Ovary (tissue), 9 donors: ENCODE results near the gene FBN3. TPM values are rescaled to one million over a fixed set of nuclear protein-coding genes. Genes with fewer than 3 reads are reported as not detected.
"Not testable (repeated sequence)": the region's sequence is repeated elsewhere in the genome, so short reads cannot be mapped to it uniquely, and the experiment has no call there.

ENCODE experiments used
- DNase-seq, 5 donors: peaks; one replicate each; pipeline ENCODE4 v3.0.0-alpha.2; 2019 to 2020
- H3K27ac ChIP-seq, 2 donors: fragments of 200-600 bp; one replicate each; pipeline versions ENCODE4 v1.5.1 to v1.8.0; 2019 to 2022
- H3K27me3 ChIP-seq: fragments of 200-600 bp; one replicate; pipeline ENCODE4 v1.8.0; 2022
- H3K36me3 ChIP-seq: fragments of 200-600 bp; sonication (generic); one replicate; pipeline ENCODE4 v1.5.1; 2019
- H3K4me1 ChIP-seq: one replicate; pipeline ENCODE4 v1.8.1; 2013; ENCODE audit warnings: mild to moderate bottlenecking, moderate library complexity; ENCODE audit not compliant: insufficient read depth
- H3K4me3 ChIP-seq: fragments of 200-600 bp; sonication (generic); one replicate; pipeline ENCODE4 v1.5.1; 2017
- H3K9me3 ChIP-seq, 2 donors: fragments of 200-600 bp in 1 of 2; sonication (generic) in 1 of 2; one replicate each; pipeline versions ENCODE4 v1.5.1 to v1.8.1; 2013 to 2019; ENCODE audit warnings: mild to moderate bottlenecking in 1 of 2, moderate library complexity in 1 of 2
- EP300 ChIP-seq: sonication (generic); formaldehyde crosslinking; IDR thresholded peaks from one replicate; pipeline ENCODE4 v1.6.1; 2017; ENCODE audit warnings: antibody characterized with exemption
- POLR2A ChIP-seq: fragments of 450-650 bp; IDR thresholded peaks from one replicate; pipeline ENCODE4 v1.6.1; 2017; ENCODE audit warnings: antibody characterized with exemption, mild to moderate bottlenecking, moderate library complexity
- WGBS, 3 donors: extraction: QIAGEN DNeasy Blood & Tissue Kit in 1 of 3; methylation state at CpG; one replicate each; pipeline versions ENCODE4 v1.1.5 to v1.1.7; 2013 to 2017; 5-methylcytosine and 5-hydroxymethylcytosine counted together
- intact Hi-C, 4 donors: fragments of 100-400 bp; cut with DNase I; formaldehyde crosslinking; loops; one replicate each; pipeline versions ENCODE4 v1.11.0 to v1.15.1; 2022 to 2023
- polyA plus RNA-seq, 2 donors: library from polyadenylated mRNA; stranded (reverse); fragments of 200-250 nt in 1 of 2; fragments of 350-450 nt in 1 of 2; fragmentation: Illumina TruSeq in 1 of 2; extraction: RNeasy Lipid Tissue Mini Kit (QIAGEN cat#74804) in 1 of 2; gene quantifications; one replicate each; pipeline ENCODE4 v1.2.3, GENCODE V29; 2013 to 2014
- total RNA-seq, 7 donors: library from RNA; depleted of rRNA in 2 of 7; stranded (reverse); fragments of >200 nt in 2 of 7; fragmentation: NEBNext Ultra II Directional in 3 of 7; extraction: Animal tissue kit (Norgen Biotek cat#: 25700) in 3 of 7; gene quantifications; one replicate each; pipeline versions ENCODE4 v1.1.0 to v1.2.4, GENCODE V29; 2016 to 2023
- TF ChIP-seq, protein P1 (sequence below), 3 donors: fragments of 450-650 bp in 2 of 3; fragments of 200-600 bp in 1 of 3; IDR thresholded peaks; one replicate each; pipeline versions ENCODE4 v1.5.1 to v1.8.0; 2016 to 2022; ENCODE audit warnings: antibody characterized with exemption in 3 of 3, mild to moderate bottlenecking in 1 of 3
- donor health status: DM: no; HTN: no; CAD: no; lungs with moderate emphysema.
- donor health status: DM: no; HTN: no; CAD: no.
- donor health status: Bipolar disorder and iron deficiency.
- donor health status: DM: yes; HTN: yes; CAD: no.
- donor health status: DM: no; HTN: no; CAD: no.
- donor health status: DM: yes; HTN: yes; CAD: no.

Gene FBN3
- total and polyA plus RNA-seq, 9 donors = 0.08 to 0.74 (median 0.25) TPM; not detected in 2

DNA sequence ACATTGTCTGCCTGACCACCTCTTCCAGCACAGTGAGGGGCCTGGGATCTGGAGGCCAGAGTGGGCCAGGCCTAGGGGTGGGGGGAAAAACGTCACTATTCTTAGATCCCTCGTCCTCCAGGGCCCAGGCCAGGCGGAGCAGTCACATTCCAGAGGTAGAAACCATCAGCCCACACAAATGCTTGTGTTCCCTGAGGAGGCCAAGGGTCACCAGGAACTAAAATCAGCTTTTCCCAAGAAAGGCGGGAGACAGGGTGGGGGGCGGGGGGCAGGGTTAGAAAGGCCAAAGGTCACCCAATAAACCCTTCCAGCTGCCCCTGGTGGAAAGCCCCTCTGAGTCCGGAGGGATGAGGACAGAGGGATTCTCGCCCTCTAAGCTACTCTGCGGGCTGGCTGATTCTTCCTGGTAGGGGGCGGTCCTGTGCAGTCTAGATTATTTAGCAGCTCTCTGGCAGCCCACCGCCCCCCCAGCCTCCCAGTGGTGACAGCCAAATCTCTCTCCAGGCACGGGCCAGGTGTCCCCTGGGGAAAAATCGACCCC, 120.4 kb downstream of the FBN3 start:
- DNase-seq = no peak
- intact Hi-C loops = no loop called here
- no peak overlapping the region for H3K27ac ChIP-seq
- H3K4me1 ChIP-seq = no peaks in the 10 kb centered on the region
- TF ChIP-seq, protein P1, sequence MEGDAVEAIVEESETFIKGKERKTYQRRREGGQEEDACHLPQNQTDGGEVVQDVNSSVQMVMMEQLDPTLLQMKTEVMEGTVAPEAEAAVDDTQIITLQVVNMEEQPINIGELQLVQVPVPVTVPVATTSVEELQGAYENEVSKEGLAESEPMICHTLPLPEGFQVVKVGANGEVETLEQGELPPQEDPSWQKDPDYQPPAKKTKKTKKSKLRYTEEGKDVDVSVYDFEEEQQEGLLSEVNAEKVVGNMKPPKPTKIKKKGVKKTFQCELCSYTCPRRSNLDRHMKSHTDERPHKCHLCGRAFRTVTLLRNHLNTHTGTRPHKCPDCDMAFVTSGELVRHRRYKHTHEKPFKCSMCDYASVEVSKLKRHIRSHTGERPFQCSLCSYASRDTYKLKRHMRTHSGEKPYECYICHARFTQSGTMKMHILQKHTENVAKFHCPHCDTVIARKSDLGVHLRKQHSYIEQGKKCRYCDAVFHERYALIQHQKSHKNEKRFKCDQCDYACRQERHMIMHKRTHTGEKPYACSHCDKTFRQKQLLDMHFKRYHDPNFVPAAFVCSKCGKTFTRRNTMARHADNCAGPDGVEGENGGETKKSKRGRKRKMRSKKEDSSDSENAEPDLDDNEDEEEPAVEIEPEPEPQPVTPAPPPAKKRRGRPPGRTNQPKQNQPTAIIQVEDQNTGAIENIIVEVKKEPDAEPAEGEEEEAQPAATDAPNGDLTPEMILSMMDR (IDR thresholded peaks at IDR 0.05) = no peak
- TF ChIP-seq POLR2A (no peak), EP300 (no peak)
- no peaks in the 10 kb centered on the region for H3K36me3 ChIP-seq
- no peak overlapping the region for H3K4me3 ChIP-seq
- no peaks in the 10 kb centered on the region for H3K27me3 ChIP-seq
- 14 to 21% (median 15%) methylated on average over 12 of the region's 12 CpGs for WGBS, 3 donors
- no peaks in the 10 kb centered on the region for H3K9me3 ChIP-seq

DNA sequence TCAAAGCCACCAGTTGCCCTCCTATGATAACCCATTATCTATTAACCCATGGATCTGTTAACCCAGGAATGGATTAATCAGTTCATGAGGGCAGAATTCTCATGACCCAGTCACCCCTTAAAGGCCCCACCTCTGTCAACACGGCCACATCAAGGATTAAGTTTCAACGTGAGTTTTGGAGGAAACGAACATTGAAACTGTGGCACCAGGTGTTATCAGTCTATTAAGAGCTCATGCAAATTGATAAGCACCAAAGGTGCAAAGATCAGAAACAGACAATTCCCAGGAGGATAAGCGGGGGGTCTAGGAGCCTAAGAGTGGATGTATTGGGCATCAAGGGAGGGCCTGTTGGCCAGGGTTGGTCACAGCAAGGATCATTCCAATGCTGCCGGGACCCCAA, 124.1 kb downstream of the FBN3 start:
- intact Hi-C loops = no loop called here
- Histone ChIP-seq H3K4me1 (no peaks in the 10 kb centered on the region), H3K27me3 (no peaks in the 10 kb centered on the region), H3K27ac (no peak overlapping the region), H3K9me3 (no peaks in the 10 kb centered on the region), H3K4me3 (no peak overlapping the region), H3K36me3 (no peaks in the 10 kb centered on the region)
- no peak for TF ChIP-seq EP300
- TF ChIP-seq POLR2A = no peak
- 82 to 90% (median 86%) methylated on average over 5 of the region's 5 CpGs for WGBS, 3 donors
- no peak for DNase-seq

DNA sequence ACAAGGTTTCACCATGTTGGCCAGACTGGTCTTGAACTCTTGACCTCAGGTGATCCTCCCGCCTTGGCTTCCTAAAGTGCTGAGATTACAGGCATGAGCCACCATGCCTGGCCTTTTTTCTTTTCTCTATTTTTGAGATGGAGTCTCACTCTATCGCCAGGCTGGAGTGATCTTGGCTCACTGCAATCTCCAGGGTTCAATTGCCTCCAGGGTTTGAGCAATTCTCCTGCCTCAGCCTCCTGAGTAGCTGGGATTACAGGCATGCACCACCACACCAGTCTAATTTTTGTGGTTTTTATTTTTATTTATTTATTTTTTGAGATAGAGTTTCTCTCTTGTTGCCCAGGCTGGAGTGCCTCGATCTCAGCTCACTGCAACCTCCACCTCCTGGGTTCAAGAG, 125.1 kb downstream of the FBN3 start:
- H3K36me3 ChIP-seq, H3K27ac ChIP-seq, H3K4me3 ChIP-seq, H3K27me3 ChIP-seq, intact Hi-C loops, H3K9me3 ChIP-seq, H3K4me1 ChIP-seq, DNase-seq: not testable (repeated sequence)
- 91 to 94% (median 91%) methylated on average over 3 of the region's 3 CpGs for WGBS, 3 donors

DNA sequence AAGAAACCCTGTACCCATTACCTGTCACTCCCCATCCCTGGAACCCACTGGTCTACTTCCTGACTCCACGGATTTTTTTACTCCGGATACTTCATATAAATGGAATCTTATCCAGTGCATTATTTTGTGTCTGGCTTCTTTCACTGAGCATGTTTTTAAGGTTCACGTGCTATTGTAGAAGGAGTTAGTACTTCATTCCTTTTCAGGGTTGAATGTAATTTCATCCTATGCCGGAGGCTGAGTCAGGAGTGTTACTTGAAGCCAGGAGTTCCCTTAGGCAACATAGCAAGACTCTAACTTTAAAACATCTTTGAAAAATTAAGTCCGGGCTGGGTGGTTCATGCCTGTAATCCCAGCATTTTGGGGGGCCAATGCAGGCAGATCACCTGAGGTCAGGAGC, 126.0 kb downstream of the FBN3 start:
- no peak for TF ChIP-seq EP300
- TF ChIP-seq POLR2A = no peak
- TF ChIP-seq, protein P1 (IDR thresholded peaks at IDR 0.05) = no peak
- intact Hi-C loops = no loop called here
- H3K36me3 ChIP-seq = no peaks in the 10 kb centered on the region
- H3K9me3 ChIP-seq = no peaks in the 10 kb centered on the region
- WGBS, 3 donors = 81 to 86% (median 84%) methylated on average over 5 of the region's 5 CpGs
- H3K27ac ChIP-seq = no peak overlapping the region
- no peaks in the 10 kb centered on the region for H3K27me3 ChIP-seq
- H3K4me1 ChIP-seq = no peaks in the 10 kb centered on the region
- no peak for DNase-seq
- no peak overlapping the region for H3K4me3 ChIP-seq

DNA sequence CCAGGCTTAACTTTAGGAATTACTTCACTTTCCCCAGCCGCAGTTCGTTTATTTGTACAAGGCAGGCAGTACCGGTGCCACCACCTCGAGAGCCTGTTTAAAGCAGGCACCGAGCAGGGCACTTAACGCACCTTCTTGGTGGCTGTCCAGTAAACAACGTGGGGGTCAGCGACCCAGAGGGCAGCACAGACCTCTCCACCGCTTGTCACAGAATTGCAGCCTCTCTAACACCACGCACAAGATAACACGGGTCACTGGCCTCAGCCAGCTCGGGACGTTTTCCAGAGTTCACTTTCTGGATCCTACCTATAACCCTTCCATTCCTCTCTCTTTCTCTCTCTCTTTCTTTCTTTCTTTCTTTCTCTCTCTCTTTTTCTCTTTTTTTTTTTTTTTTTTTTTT, 127.1 kb downstream of the FBN3 start:
- TF ChIP-seq, protein P1 (IDR thresholded peaks at IDR 0.05) = no peak
- TF ChIP-seq POLR2A (no peak), EP300 (no peak)
- WGBS, 3 donors = 80 to 85% (median 83%) methylated on average over 13 of the region's 13 CpGs

More for the DNA sequence above, 127.1 kb downstream of the FBN3 start:
- DNase-seq = no peak
- H3K4me3 ChIP-seq = no peak overlapping the region
- no peaks in the 10 kb centered on the region for H3K4me1 ChIP-seq
- intact Hi-C loops = no loop called here
- H3K27me3 ChIP-seq = no peaks in the 10 kb centered on the region
- H3K36me3 ChIP-seq = no peaks in the 10 kb centered on the region
- no peaks in the 10 kb centered on the region for H3K9me3 ChIP-seq
- H3K27ac ChIP-seq = no peak overlapping the region
